ENCODE data around the gene RBFOX1.

Gene RBFOX1

GRCh38 chr16:7324321-7324720, 8.3 kb upstream of the RBFOX1 start:
- no peak for DNase-seq (ENCODE audit: low read depth, low spot score)
- no peak for TF ChIP-seq CTCF (IDR thresholded peaks at IDR 0.05; ENCODE audit: low read depth, low read length)
- no peak overlapping the region for H3K4me3 ChIP-seq (ENCODE audit: low read depth, low read length)
- in situ Hi-C loops (cut with HindIII; ENCODE audit: low sequenced_read_pairs) = no loop called here

- in situ Hi-C loops (cut with HindIII; ENCODE audit: low sequenced_read_pairs) = no loop called here
- no peak for TF ChIP-seq CTCF (IDR thresholded peaks at IDR 0.05; ENCODE audit: low read depth, low read length)
- no peak overlapping the region for H3K4me3 ChIP-seq (ENCODE audit: low read depth, low read length)
- no peak for DNase-seq (ENCODE audit: low read depth, low spot score)
These were observed 6.8 kb upstream of the RBFOX1 start for GRCh38 chr16:7325834-7326233.

GRCh38 chr16:7330709-7331108, 1.9 kb upstream of the RBFOX1 start:
- in situ Hi-C loops (cut with HindIII; ENCODE audit: low sequenced_read_pairs) = no loop called here
- TF ChIP-seq CTCF (IDR thresholded peaks at IDR 0.05; ENCODE audit: low read depth, low read length) = no peak
- no peak for DNase-seq (ENCODE audit: low read depth, low spot score)
- H3K4me3 ChIP-seq (ENCODE audit: low read depth, low read length) = no peak overlapping the region

- TF ChIP-seq CTCF (IDR thresholded peaks at IDR 0.05; ENCODE audit: low read depth, low read length) = no peak
- DNase-seq (ENCODE audit: low read depth, low spot score) = no peak
- no peak overlapping the region for H3K4me3 ChIP-seq (ENCODE audit: low read depth, low read length)
- in situ Hi-C loops (cut with HindIII; ENCODE audit: low sequenced_read_pairs) = no loop called here
These were observed 648 bp upstream of the RBFOX1 start for GRCh38 chr16:7331997-7332396.

- H3K4me3 ChIP-seq (ENCODE audit: low read depth, low read length) = no peak overlapping the region
- in situ Hi-C loops (cut with HindIII; ENCODE audit: low sequenced_read_pairs) = no loop called here
- no peak for TF ChIP-seq CTCF (IDR thresholded peaks at IDR 0.05; ENCODE audit: low read depth, low read length)
- DNase-seq (ENCODE audit: low read depth, low spot score) = no peak
These were observed 608 bp downstream of the RBFOX1 start for GRCh38 chr16:7333180-7333725.

- no peak overlapping the region for H3K4me3 ChIP-seq (ENCODE audit: low read depth, low read length)
- no peak for TF ChIP-seq CTCF (IDR thresholded peaks at IDR 0.05; ENCODE audit: low read depth, low read length)
- in situ Hi-C loops (cut with HindIII; ENCODE audit: low sequenced_read_pairs) = no loop called here
- no peak for DNase-seq (ENCODE audit: low read depth, low spot score)
These were observed 2.3 kb downstream of the RBFOX1 start for GRCh38 chr16:7334801-7335560.

Measured in astrocyte of the spinal cord (primary cell).